Adipose tissue (tissue), 3 donors: ENCODE measurements around the gene BOD1L2. TPM values are rescaled to one million over a fixed set of nuclear protein-coding genes. Genes with fewer than 3 reads are reported as not detected.

Experiments
- H3K27ac ChIP-seq: one replicate; pipeline ENCODE4 v1.5.1; 2013; ENCODE audit warnings: low read depth, low read length
- WGBS, 3 donors: extraction: QIAGEN DNeasy Blood & Tissue Kit; methylation state at CpG; one replicate each; pipeline ENCODE4 v1.1.7; 2013; 5-methylcytosine and 5-hydroxymethylcytosine counted together
- polyA plus RNA-seq, 3 donors: library from polyadenylated mRNA; stranded (reverse); fragments of 200-250 nt; gene quantifications; one replicate each; pipeline ENCODE4 v1.2.3, GENCODE V29; 2013
- donor health status: healthy with polysubstance abuse.
- donor health status: Bipolar disorder and iron deficiency.
- donor health status: healthy.

Gene BOD1L2
- polyA plus RNA-seq, 3 donors: not detected

GRCh38 chr18:57148263-57148662 is 1.4 kb downstream of the BOD1L2 start:
- no peak overlapping the region for H3K27ac ChIP-seq
- 21 to 23% (median 22%) methylated on average over 1 of the region's 1 CpG for WGBS, 3 donors

DNA sequence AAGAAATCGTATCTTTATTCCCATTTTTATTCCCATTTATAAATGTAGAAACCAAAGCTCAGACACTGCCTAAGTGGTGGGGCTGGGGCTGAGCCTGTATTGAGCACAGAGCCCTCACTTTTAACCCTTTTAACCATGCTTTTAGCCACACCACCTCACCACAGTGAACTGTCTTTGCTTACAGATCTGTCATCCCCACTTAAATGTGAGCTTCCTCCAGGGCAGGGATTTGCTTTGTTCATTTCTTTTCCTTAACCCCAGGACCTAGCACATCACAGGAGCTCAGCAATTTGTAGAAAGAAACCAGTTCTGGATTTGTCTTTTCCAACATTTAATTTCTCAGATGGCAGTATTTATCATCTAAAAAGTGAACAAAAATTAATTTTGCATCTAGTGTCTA is 2.2 kb downstream of the BOD1L2 start:
- no peak overlapping the region for H3K27ac ChIP-seq
- WGBS, 3 donors: 48 to 55% (median 55%) methylated on average over 1 of the region's 1 CpG

DNA sequence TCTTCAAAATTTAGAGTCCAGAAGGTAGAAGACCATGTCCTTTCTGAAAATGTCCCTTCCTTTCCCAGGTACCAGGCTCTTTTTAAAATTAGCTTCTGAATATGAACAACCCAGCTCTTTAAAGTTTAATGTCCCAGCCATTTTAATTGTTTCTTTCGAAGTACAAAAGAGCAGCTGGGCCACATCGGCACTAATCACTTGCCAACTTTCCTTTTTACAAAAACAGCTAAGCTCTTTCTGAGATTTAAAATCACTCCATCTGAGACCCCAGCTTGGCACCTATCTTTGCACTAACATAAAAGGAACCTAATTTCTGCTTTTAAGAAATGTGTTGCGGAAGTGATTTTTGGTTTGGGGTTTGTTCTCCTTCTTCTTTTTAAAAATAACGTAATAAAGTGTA is 2.6 kb downstream of the BOD1L2 start:
- no peak overlapping the region for H3K27ac ChIP-seq
- 23 to 60% (median 33%) methylated on average over 4 of the region's 4 CpGs for WGBS, 3 donors

- H3K27ac ChIP-seq: no peak overlapping the region
- 53 to 58% (median 54%) methylated on average over 7 of the region's 7 CpGs for WGBS, 3 donors
Observed at GRCh38 chr18:57150081-57150480, 3.2 kb downstream of the BOD1L2 start.

GRCh38 chr18:57150828-57151227 is 3.9 kb downstream of the BOD1L2 start:
- WGBS, 3 donors: 2 to 10% (median 9%) methylated on average over 7 of the region's 7 CpGs
- H3K27ac ChIP-seq: no peak overlapping the region

DNA sequence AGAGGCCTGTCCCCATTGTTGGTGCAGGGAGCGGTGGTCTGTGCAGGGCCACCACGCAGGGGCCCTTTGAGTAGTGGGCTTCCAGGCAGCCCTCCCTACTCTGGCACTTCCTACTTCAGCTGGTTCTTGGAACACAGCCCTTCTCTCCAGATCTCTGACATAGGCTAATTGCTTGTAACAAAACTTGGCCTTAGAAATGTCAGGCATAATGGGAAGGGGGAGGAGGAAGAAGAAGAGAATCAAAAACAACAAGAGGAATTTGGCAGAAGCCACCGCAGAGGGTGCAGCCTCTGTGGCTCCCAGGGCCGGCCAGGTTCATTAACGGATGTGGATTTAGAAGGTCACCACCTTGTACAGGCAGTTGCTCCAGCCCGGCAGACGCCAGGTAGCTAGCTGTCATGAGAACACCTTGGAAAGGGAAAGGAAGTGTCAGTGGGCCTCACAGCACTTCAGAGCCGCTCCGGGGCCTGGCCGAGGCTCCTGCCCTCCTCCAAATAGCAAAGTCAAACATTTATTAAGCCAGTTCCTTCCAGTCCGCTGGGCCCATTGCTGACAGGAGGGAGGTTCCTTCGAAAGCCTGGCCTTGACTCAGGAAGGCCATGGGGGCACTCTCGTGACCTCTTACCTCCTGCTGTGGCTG is 7.4 kb downstream of the BOD1L2 start:
- no peak overlapping the region for H3K27ac ChIP-seq
- WGBS, 3 donors: 33 to 48% (median 46%) methylated on average over 13 of the region's 13 CpGs

DNA sequence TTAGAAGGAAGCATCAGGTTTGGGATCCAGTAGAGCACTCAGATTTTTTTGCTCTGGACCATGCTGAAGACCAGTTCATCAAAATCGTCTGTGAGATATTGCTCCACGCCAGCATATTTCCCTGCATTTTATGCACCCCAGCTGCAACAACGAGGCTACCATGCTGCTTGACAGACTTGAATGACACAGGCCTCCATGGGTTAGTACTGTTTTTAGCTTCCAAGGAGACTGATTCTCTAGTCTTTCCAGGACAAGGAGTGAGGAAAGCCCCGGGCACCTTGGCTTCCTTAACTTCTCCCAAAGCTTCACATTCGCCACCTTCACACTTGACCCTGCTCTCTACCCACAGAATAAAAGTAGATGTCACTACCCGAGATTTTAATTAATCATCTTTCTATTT is 17.5 kb downstream of the BOD1L2 start:
- H3K27ac ChIP-seq: no peak overlapping the region
- 52 to 72% (median 67%) methylated on average over 6 of the region's 6 CpGs for WGBS, 3 donors

DNA sequence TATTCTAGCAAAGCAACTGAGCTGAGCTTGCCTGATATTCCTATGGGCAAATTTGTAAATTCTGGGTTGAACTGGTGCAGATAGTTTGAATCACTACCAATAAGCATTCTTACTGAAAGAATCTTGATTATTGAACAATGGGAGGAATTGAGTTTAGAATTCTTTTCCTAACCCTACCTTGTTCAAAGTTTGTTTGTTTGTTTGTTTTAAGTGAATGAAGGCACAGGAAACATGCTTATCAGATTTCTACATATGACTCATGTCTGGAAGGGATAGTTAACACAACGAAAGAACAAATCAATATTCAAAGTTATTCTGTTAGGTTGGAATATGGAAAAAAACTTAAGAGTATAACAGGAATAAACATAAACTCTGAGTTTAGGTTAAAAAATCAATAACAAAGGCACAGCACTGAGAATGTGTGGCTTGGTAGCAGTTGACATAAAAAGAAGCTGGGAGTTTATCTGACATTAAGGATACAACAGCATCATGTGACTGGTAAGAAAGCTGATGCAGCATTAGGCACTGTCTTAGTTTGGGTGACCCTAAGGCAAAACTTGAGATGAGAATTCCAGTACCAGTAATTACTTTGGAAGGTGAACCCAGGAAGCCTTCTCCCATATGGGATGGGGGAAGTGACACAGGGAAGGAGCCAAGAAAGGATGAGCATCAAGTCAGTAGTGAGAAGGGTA is 20.9 kb downstream of the BOD1L2 start:
- WGBS, 3 donors: 32 to 64% (median 58%) methylated on average over 1 of the region's 1 CpG
- H3K27ac ChIP-seq: no peak overlapping the region

DNA sequence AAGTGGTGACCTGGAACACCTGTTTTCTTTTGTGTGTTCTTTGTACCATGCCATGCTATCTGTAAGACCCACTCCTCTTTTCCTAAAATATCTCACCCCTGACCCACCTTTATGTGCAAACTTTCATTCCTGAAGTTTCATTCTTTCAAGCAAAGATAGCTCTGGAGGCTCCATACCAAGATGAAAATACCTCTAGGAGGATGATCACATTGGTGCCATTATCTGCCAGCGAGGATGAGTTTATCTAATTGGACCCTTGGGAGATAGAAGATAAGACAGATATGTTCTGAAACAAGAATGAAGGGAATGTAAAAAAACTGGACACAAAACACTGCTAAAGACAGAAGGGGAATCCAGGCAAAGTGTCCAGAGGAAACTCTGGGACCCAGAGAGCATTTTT is 24.1 kb downstream of the BOD1L2 start:
- WGBS, 3 donors: 57 to 70% (median 57%) methylated on average over 1 of the region's 1 CpG
- no peak overlapping the region for H3K27ac ChIP-seq

DNA sequence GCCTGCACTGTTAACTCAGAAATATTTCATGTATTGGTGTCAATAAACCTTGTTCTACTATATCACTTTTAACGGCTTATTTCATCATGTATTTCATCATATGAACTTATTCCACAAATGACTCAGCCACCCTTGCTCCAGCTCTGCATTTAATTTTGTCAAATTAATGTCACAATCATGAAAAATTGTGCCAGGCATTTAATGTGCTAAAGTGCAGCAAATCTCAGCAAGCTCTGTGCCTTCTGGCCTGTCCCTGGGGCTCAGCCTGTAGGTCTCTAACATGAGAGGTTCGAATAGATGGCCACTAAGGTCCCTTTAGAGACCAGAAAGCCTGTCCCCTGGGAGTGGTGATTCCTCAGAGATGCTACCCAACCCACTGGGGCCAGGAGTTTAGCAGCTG is 28.6 kb downstream of the BOD1L2 start:
- no peak overlapping the region for H3K27ac ChIP-seq
- WGBS, 3 donors: 36 to 68% (median 66%) methylated on average over 2 of the region's 2 CpGs

DNA sequence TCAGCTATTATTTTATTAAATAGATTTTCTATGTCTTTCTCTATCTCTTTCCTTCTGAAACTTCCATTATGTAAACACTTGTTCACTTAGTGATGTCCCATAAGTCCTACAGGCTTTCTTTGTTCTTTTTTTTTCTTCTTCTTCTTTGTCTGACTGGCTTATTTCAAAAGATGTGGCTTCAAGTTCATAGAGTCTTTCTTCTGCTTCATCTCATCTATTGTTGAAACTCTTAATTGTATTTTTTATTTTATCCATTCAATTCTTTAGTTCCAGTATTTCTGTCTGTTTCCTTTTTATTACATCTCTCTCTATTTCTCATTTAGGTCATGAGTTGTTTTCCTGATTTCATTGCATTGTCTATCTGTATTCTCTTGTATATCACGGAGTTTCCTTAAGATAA is 38.5 kb downstream of the BOD1L2 start:
- 76 to 88% (median 81%) methylated on average over 1 of the region's 1 CpG for WGBS, 3 donors
- H3K27ac ChIP-seq: no peak overlapping the region

GRCh38 chr18:57188851-57189557 is 42.1 kb downstream of the BOD1L2 start:
- WGBS, 3 donors: 30 to 48% (median 45%) methylated on average over 6 of the region's 6 CpGs
- H3K27ac ChIP-seq: no peak overlapping the region

GRCh38 chr18:57190026-57190425 is 43.1 kb downstream of the BOD1L2 start:
- 56 to 79% (median 76%) methylated on average over 1 of the region's 1 CpG for WGBS, 3 donors
- H3K27ac ChIP-seq: no peak overlapping the region

DNA sequence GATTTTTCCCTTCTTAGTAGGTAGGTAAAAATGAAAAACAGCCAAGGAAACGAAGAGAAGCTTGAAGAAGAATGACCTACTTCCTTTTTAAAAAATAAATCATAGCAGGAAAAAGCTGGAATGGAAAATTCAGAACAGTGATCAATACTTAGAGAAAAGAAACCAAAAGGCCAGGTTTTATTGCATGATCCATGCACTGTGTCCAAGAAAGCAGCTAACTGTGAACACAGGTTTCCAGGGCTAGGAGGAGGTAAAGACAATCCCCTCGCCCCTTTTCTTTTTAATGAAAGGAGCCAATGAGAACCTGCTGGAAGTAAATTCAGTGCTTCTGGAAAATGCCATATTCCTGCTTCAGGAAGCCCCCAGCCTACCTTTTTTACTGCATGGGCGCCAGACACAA is 47.2 kb downstream of the BOD1L2 start:
- WGBS, 3 donors: 39 to 52% (median 51%) methylated on average over 3 of the region's 3 CpGs
- no peak overlapping the region for H3K27ac ChIP-seq

- H3K27ac ChIP-seq: no peak overlapping the region
- 69 to 74% (median 70%) methylated on average over 3 of the region's 3 CpGs for WGBS, 3 donors
Observed at GRCh38 chr18:57194622-57195021, 47.7 kb downstream of the BOD1L2 start.

DNA sequence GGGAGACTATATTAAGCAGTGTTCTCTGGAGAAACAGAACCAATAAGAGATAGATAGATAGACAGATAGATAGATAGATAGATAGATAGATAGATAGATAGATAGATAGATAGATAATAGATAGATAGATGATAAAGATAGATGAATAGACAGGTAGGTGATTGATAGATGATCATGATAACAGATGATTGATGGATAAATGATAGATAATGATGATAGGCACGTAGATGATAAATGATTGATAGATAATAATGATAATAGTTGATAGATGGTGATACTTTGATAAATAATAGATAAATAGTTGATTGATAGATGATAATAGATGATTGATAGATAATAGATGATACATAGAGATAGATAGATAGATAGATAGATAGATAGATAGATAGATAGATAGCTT is 48.5 kb downstream of the BOD1L2 start:
- no peak overlapping the region for H3K27ac ChIP-seq
- 47 to 81% (median 73%) methylated on average over 1 of the region's 1 CpG for WGBS, 3 donors

DNA sequence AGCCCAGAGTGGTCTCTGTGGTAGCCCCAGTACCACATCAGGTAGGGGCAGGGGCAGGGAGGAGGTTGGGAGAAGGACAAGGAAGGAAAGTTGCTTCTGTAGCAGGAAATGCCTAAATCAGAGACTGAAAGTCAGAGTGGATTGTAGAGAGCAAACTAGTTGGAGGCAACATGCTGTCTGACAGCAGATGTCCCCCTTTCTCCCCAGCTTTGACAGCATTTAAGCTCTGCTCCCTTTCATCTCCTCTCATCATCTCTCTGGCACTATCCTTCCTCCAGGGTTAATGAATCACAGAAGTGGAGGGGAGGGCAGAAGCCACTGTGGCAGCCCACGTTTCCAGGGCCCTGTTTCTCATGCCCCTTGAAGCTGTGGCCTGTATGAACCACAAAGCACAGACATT is 50.4 kb downstream of the BOD1L2 start:
- no peak overlapping the region for H3K27ac ChIP-seq
- 29 to 38% (median 29%) methylated on average over 1 of the region's 1 CpG for WGBS, 3 donors

DNA sequence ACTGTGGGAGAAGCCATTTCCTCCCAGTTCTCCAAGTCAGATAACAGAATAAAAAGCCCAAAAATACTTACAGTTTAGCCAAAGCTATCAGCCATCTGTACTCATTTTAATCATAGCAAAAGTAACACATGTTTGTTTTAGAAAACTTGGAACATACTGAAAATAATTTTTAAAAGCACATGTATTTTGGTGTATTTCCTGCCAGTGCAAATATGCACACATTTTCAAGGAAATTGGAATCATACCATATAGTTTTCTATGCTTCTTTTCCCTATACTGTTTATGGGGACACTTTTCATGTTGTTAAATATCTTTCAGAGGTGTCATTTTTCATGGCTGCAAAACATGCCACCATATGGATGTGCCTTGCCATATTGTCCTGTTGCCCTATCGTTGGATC is 51.2 kb downstream of the BOD1L2 start:
- H3K27ac ChIP-seq: no peak overlapping the region
- WGBS, 3 donors: 56 to 74% (median 60%) methylated on average over 1 of the region's 1 CpG
